ENCODE data around the gene LRRK1. TPM values are rescaled to one million over a fixed set of nuclear protein-coding genes. Genes with fewer than 3 reads are reported as not detected.

The LRRK1 gene
- total and polyA plus RNA-seq, 12 donors = 1.5 to 8.1 (median 2.0) TPM

DNA sequence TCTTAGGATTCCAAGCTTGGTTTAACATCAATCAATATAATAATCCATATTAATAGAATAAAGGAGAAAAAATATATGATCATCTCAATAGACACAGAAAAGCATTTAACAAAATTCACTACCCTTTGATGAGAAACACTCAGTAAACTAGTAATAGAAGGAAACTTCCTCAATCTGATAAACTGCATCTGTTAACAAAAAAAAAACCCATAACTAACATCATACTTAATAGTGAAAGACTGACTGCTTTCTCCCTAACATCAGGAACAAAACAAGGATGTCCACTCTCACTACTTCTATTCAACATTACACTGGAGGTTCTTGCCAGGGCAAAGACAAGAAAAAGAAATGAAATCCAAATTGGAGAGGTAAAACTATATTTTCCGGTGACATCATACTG, 30.5 kb downstream of the LRRK1 start:
- Histone ChIP-seq H3K4me1 (peaks cover 0 to 11% (median 0%) of the 10 kb centered on the region in 9 donors), H3K27ac (no peak overlapping the region), H3K9me3 (no peaks in the 10 kb centered on the region), H3K27me3 (peaks cover 0 to 6% (median 0%) of the 10 kb centered on the region in 7 donors), H3K36me3 (no peaks in the 10 kb centered on the region), H3K4me3 (no peak overlapping the region)
- ATAC-seq (no peak), DNase-seq (no peak)
- TF ChIP-seq, protein P1, sequence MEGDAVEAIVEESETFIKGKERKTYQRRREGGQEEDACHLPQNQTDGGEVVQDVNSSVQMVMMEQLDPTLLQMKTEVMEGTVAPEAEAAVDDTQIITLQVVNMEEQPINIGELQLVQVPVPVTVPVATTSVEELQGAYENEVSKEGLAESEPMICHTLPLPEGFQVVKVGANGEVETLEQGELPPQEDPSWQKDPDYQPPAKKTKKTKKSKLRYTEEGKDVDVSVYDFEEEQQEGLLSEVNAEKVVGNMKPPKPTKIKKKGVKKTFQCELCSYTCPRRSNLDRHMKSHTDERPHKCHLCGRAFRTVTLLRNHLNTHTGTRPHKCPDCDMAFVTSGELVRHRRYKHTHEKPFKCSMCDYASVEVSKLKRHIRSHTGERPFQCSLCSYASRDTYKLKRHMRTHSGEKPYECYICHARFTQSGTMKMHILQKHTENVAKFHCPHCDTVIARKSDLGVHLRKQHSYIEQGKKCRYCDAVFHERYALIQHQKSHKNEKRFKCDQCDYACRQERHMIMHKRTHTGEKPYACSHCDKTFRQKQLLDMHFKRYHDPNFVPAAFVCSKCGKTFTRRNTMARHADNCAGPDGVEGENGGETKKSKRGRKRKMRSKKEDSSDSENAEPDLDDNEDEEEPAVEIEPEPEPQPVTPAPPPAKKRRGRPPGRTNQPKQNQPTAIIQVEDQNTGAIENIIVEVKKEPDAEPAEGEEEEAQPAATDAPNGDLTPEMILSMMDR (IDR thresholded peaks at IDR 0.05) = no peak
- 98 to 99% methylated on average over 1 of the region's 1 CpG for WGBS, 2 donors
- intact Hi-C loops (cut with DNase I) = no loop called here

DNA sequence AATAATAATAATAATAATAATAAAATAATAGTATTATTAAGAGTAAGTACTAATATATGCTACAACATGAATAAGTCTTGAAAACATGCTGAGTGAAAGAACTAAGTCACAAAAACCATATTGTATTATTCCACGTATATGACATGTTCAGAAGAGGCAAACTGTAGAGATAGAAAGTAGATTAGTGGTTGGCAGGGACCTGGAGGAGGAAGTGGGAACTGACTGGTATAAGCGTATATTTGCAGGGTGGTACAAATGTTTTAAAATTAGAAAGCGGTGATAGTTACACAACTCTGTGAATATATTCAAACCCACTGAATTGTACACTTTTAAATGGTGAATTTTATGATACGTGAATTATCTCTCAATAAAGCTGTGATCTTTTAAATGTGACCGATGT, 32.8 kb downstream of the LRRK1 start:
- H3K4me3 ChIP-seq = no peak overlapping the region
- DNase-seq (no peak), ATAC-seq (no peak)
- H3K9me3 ChIP-seq = peaks cover 0 to 4% (median 0%) of the 10 kb centered on the region in 11 donors
- intact Hi-C loops (cut with DNase I) = no loop called here
- H3K4me1 ChIP-seq = peaks cover 0 to 8% (median 0%) of the 10 kb centered on the region in 9 donors
- H3K27ac ChIP-seq = no peak overlapping the region
- no peaks in the 10 kb centered on the region for H3K36me3 ChIP-seq
- WGBS, 2 donors = 88 to 94% methylated on average over 5 of the region's 5 CpGs
- TF ChIP-seq, protein P1 (IDR thresholded peaks at IDR 0.05) = no peak
- H3K27me3 ChIP-seq = peaks cover 0 to 6% (median 0%) of the 10 kb centered on the region in 7 donors

DNA sequence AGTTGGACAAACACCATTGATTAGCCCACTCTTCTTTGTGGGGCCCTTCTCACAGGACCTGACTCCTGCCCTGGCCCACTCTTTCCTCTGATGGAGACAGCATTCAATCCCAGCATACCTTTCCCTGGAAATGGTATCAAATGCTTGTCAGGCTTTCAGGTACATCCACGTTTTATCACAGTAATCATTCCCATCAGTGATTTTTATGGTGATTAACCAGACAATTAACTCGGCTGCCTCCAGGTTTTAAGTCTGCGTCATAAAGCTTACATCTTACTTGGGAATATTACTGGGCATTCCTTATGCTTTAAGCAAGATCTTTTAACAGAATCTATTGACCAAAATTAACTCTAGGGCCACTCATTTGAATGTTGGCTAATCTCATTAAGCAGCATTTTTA, 33.4 kb downstream of the LRRK1 start:
- no peak overlapping the region for H3K4me3 ChIP-seq
- H3K27ac ChIP-seq = no peak overlapping the region
- DNase-seq (no peak), ATAC-seq (no peak)
- H3K27me3 ChIP-seq = peaks cover 0 to 6% (median 0%) of the 10 kb centered on the region in 7 donors
- intact Hi-C loops (cut with DNase I) = no loop called here
- 78 to 81% methylated on average over 3 of the region's 3 CpGs for WGBS, 2 donors
- H3K36me3 ChIP-seq = no peaks in the 10 kb centered on the region
- H3K4me1 ChIP-seq = peaks cover 0 to 8% (median 0%) of the 10 kb centered on the region in 9 donors
- TF ChIP-seq, protein P1 (IDR thresholded peaks at IDR 0.05) = no peak
- peaks cover 0 to 4% (median 0%) of the 10 kb centered on the region in 11 donors for H3K9me3 ChIP-seq

DNA sequence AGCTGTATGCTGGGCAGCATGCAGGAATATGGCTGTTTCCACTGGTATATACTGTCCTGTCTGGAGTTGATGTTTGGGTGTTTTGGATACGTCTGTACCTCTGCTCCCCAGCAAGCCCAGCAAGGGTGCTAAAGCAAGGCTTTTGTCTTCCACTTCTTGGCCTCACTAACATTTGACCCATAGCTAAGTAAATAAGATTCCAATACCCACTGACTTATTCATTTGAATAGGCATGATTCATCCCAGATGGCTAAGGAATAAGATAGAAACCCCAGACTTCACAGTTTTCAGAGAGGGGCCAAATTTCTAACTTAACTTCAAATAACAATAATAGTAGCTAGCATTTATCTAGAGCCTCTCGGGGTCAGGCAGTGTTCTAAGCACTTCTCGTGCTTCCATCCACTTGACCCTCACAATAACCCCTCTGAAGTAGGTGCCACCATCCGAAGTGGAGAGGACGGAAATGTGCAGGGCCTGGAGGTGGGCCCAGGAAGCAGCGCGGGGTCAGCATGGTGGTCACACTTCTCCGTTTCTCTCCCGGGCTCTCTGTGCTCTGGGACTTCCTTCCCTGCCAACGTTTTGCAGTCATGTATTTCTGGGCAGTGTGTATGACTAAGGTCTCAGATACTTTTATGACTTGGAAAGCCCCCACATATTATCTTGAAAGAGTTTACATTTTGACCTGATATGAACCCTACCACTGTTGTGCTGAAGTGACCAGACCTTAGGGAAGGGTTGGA, 39.3 kb downstream of the LRRK1 start:
- peaks cover 0 to 25% (median 8%) of the 10 kb centered on the region in 9 donors for H3K4me1 ChIP-seq
- intact Hi-C loops (cut with DNase I) = no loop called here
- ATAC-seq (no peak), DNase-seq (no peak)
- H3K27me3 ChIP-seq = no peaks in the 10 kb centered on the region
- no peaks in the 10 kb centered on the region for H3K36me3 ChIP-seq
- peaks cover 0 to 4% (median 0%) of the 10 kb centered on the region in 11 donors for H3K9me3 ChIP-seq
- H3K27ac ChIP-seq = peak overlapping the region in 1 of 10 donors; percentile 41
- 42 to 54% methylated on average over 10 of the region's 10 CpGs for WGBS, 2 donors
- TF ChIP-seq, protein P1 (IDR thresholded peaks at IDR 0.05) = no peak
- no peak overlapping the region for H3K4me3 ChIP-seq

Data from heart right ventricle (tissue), 16 donors.